C4-2B (cell line): ENCODE data around the gene DEFB128.

Experiments
- ZFX ChIP-seq: fragments of 450-650 bp; IDR thresholded peaks from 2 replicates; pipeline ENCODE4 v1.6.1; 2017
- TF ChIP-seq, protein P1 (sequence below): fragments of 450-650 bp; conservative IDR thresholded peaks from 2 replicates; pipeline ENCODE4 v1.5.1; 2017; ENCODE audit warnings: mild to moderate bottlenecking

- TF ChIP-seq, protein P1, sequence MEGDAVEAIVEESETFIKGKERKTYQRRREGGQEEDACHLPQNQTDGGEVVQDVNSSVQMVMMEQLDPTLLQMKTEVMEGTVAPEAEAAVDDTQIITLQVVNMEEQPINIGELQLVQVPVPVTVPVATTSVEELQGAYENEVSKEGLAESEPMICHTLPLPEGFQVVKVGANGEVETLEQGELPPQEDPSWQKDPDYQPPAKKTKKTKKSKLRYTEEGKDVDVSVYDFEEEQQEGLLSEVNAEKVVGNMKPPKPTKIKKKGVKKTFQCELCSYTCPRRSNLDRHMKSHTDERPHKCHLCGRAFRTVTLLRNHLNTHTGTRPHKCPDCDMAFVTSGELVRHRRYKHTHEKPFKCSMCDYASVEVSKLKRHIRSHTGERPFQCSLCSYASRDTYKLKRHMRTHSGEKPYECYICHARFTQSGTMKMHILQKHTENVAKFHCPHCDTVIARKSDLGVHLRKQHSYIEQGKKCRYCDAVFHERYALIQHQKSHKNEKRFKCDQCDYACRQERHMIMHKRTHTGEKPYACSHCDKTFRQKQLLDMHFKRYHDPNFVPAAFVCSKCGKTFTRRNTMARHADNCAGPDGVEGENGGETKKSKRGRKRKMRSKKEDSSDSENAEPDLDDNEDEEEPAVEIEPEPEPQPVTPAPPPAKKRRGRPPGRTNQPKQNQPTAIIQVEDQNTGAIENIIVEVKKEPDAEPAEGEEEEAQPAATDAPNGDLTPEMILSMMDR = no peak
- no peak for TF ChIP-seq ZFX
These were observed 26.3 kb upstream of the DEFB128 start for GRCh38 chr20:215796-216195.
